A549 (cell line): ENCODE data around the gene DYSF. TPM values are rescaled to one million over a fixed set of nuclear protein-coding genes. Genes with fewer than 3 reads are reported as not detected.

Experiments
- ATAC-seq, 2 experiments: fragments of 200-7000 bp in 1 of 2; fragments of >200 bp in 1 of 2; cut with Nextera tagmentation in 1 of 2; cut with Tn5 transposase in 1 of 2; 3 replicates each; pipeline versions ENCODE4 v1.8.0 to v1.9.1; 2018 to 2020; ENCODE audit warnings: mild to moderate bottlenecking in 1 of 2, moderate library complexity in 1 of 2
- CTCF ChIA-PET: fragments of 300-600 bp; sonication (Branson Sonifier 250); formaldehyde crosslinking; extraction: SDS; loops from one replicate; lab custom pipeline; 2021; ENCODE audit warnings: antibody characterized with exemption, inconsistent platforms; lab: Yijun Ruan, JAX
- POLR2A ChIA-PET: fragments of 350-600 bp; formaldehyde crosslinking; extraction: SDS; loops from one replicate; lab custom pipeline; 2021; ENCODE audit warnings: antibody characterized with exemption, inconsistent platforms; lab: Yijun Ruan, JAX
- DNase-seq, 2 experiments: peaks; one replicate each; pipeline versions ENCODE4 v3.0.0 to v3.0.0-alpha.2; 2011 to 2016; ENCODE audit warnings: low read depth in 1 of 2, low spot score in 1 of 2
- FAIRE-seq: peaks from 2 replicates; lab custom pipeline; 2011; peaks lifted over from hg19 to GRCh38; lab: Jason Lieb, UNC
- H3K27ac ChIP-seq, 2 experiments: fragments of >200 bp; sonication (Bioruptor Twin); formaldehyde crosslinking; 3 replicates each; pipeline ENCODE4 v1.5.1; 2016 to 2017
- H3K4me1 ChIP-seq: fragments of >200 bp; sonication (Bioruptor Twin); formaldehyde crosslinking; 3 replicates; pipeline ENCODE4 v1.6.1; 2016
- H3K4me2 ChIP-seq: fragments of >200 bp; sonication (Bioruptor Twin); formaldehyde crosslinking; 3 replicates; pipeline ENCODE4 v1.6.1; 2016
- H3K4me3 ChIP-seq: fragments of >200 bp; sonication (Bioruptor Twin); formaldehyde crosslinking; 3 replicates; pipeline ENCODE4 v1.5.1; 2016
- H3K9me3 ChIP-seq: fragments of >200 bp; sonication (Bioruptor Twin); formaldehyde crosslinking; 3 replicates; pipeline ENCODE4 v1.6.1; 2016
- BHLHE40 ChIP-seq: IDR thresholded peaks from 2 replicates; pipeline ENCODE4 v1.6.1; 2012; ENCODE audit warnings: low read depth, low read length, inconsistent platforms
- CEBPB ChIP-seq, 2 experiments: fragments of >200 bp in 1 of 2; sonication (Bioruptor Twin) in 1 of 2; formaldehyde crosslinking in 1 of 2; IDR thresholded peaks; 2 replicates each; pipeline ENCODE4 v1.6.1; 2012 to 2016
- CHD2 ChIP-seq: fragments of 150-350 bp; IDR thresholded peaks from 2 replicates; pipeline ENCODE4 v1.6.1; 2014; ENCODE audit warnings: low read length; ENCODE audit not compliant: partially characterized antibody
- CHD4 ChIP-seq: fragments of 200-600 bp; sonication (generic); IDR thresholded peaks from 2 replicates; pipeline ENCODE4 v1.6.1; 2016; ENCODE audit warnings: antibody characterized with exemption, mild to moderate bottlenecking, borderline replicate concordance
- EHMT2 ChIP-seq: fragments of 200-600 bp; sonication (generic); IDR thresholded peaks from 2 replicates; pipeline ENCODE4 v1.6.1; 2016; ENCODE audit warnings: antibody characterized with exemption, low read depth, mild to moderate bottlenecking, moderate library complexity
- ESRRA ChIP-seq: fragments of 150-350 bp; IDR thresholded peaks from 2 replicates; pipeline ENCODE4 v1.6.1; 2014; ENCODE audit warnings: mild to moderate bottlenecking, low read length, borderline replicate concordance
- FOSB ChIP-seq: fragments of 250-450 bp; sonication (Bioruptor Pico); IDR thresholded peaks from 2 replicates; pipeline ENCODE4 v1.5.0; 2020; ENCODE audit warnings: mild to moderate bottlenecking, moderate library complexity
- FOSL2 ChIP-seq, 2 experiments: fragments of 450-650 bp in 1 of 2; fragments of >200 bp in 1 of 2; sonication (Bioruptor Twin) in 1 of 2; formaldehyde crosslinking; IDR thresholded peaks; 2 replicates each; pipeline versions ENCODE4 v1.5.0 to v1.6.1; 2016 to 2020; ENCODE audit warnings: mild to moderate bottlenecking in 1 of 2, moderate library complexity in 1 of 2
- FOXS1 ChIP-seq: fragments of 250-450 bp; sonication (Bioruptor Pico); IDR thresholded peaks from 2 replicates; pipeline ENCODE4 v1.5.0; 2020; ENCODE audit warnings: mild to moderate bottlenecking, moderate library complexity
- GATA3 ChIP-seq: IDR thresholded peaks from 2 replicates; pipeline ENCODE4 v1.6.1; 2012; ENCODE audit warnings: borderline replicate concordance
- HOXB13 ChIP-seq: fragments of 250-450 bp; sonication (Bioruptor Pico); IDR thresholded peaks from 2 replicates; pipeline ENCODE4 v1.5.0; 2020; ENCODE audit warnings: low read depth, mild to moderate bottlenecking, moderate library complexity
- HOXB5 ChIP-seq: fragments of 250-450 bp; sonication (Bioruptor Pico); IDR thresholded peaks from 2 replicates; pipeline ENCODE4 v1.5.0; 2020; ENCODE audit warnings: mild to moderate bottlenecking, moderate library complexity
- MAZ ChIP-seq: fragments of 150-350 bp; IDR thresholded peaks from 2 replicates; pipeline ENCODE4 v1.6.1; 2014; ENCODE audit warnings: antibody characterized with exemption, low read depth, low read length, borderline replicate concordance
- NFE2L2 ChIP-seq: fragments of 150-350 bp; conservative IDR thresholded peaks from 2 replicates; pipeline ENCODE4 v1.6.1; 2014; ENCODE audit warnings: low read length
- POLR2AphosphoS2 ChIP-seq: conservative IDR thresholded peaks from 2 replicates; pipeline ENCODE4 v1.6.1; 2012; ENCODE audit warnings: low read length, improper control_type of control experiment, inconsistent platforms
- RCOR1 ChIP-seq: fragments of 150-350 bp; IDR thresholded peaks from 2 replicates; pipeline ENCODE4 v1.6.1; 2014; ENCODE audit warnings: antibody characterized with exemption, low read length, low read depth
- SMC3 ChIP-seq: fragments of >200 bp; sonication (Bioruptor Twin); formaldehyde crosslinking; IDR thresholded peaks from 3 replicates; pipeline ENCODE4 v1.6.1; 2018; ENCODE audit warnings: inconsistent platforms
- TP53 ChIP-seq: fragments of 250-450 bp; sonication (Bioruptor Pico); IDR thresholded peaks from 2 replicates; pipeline ENCODE4 v1.5.0; 2021; ENCODE audit warnings: mild to moderate bottlenecking, moderate library complexity
- WGBS: methylation state at CpG from one replicate; pipeline ENCODE4 v1.1.6; 2017; ENCODE audit errors: missing lambda C conversion rate; 5-methylcytosine and 5-hydroxymethylcytosine counted together
- polyA plus RNA-seq, 4 experiments: library from polyadenylated mRNA; depleted of rRNA in 3 of 4; stranded (reverse); fragments of >200 nt; fragmentation: RNase III in 1 of 4; extraction: RNeasy Plus Mini Kit Qiagen cat#74134 plus additional on column Dnase treatment in 1 of 4; gene quantifications; 2 replicates in 3 of 4; 3 replicates in 1 of 4; pipeline ENCODE4 v1.2.3, GENCODE V29; 2011 to 2017
- TF ChIP-seq, protein P1 (sequence below): fragments of 200-600 bp; sonication (generic); IDR thresholded peaks from 2 replicates; pipeline ENCODE4 v1.6.1; 2016; ENCODE audit warnings: antibody characterized with exemption, mild to moderate bottlenecking, moderate library complexity
- TF ChIP-seq, protein P2 (sequence below): fragments of >200 bp; sonication (Bioruptor Twin); formaldehyde crosslinking; IDR thresholded peaks from 3 replicates; pipeline ENCODE4 v1.5.1; 2016
- TF ChIP-seq, protein P3 (sequence below): fragments of >200 bp; sonication (Bioruptor Twin); formaldehyde crosslinking; IDR thresholded peaks from 3 replicates; pipeline ENCODE4 v1.6.1; 2016
- TF ChIP-seq, protein P4 (sequence below): fragments of 450-650 bp; IDR thresholded peaks from 2 replicates; pipeline ENCODE4 v1.6.1; 2014; ENCODE audit warnings: antibody characterized with exemption
- TF ChIP-seq, protein P5 (sequence below): fragments of >200 bp; sonication (Bioruptor Twin); formaldehyde crosslinking; IDR thresholded peaks from 2 replicates; pipeline ENCODE4 v1.6.1; 2016
- TF ChIP-seq, protein P6 (sequence below): IDR thresholded peaks from 2 replicates; pipeline ENCODE4 v1.6.1; 2012
- TF ChIP-seq, protein P7 (sequence below): fragments of 250-450 bp; sonication (Bioruptor Pico); IDR thresholded peaks from 2 replicates; pipeline ENCODE4 v1.5.0; 2021; ENCODE audit warnings: mild to moderate bottlenecking, moderate library complexity, borderline replicate concordance

The DYSF gene
- polyA plus RNA-seq, 2 of the 4 experiments (the other 2 are of a cell fraction), result 0.36 to 0.98 TPM

DNA sequence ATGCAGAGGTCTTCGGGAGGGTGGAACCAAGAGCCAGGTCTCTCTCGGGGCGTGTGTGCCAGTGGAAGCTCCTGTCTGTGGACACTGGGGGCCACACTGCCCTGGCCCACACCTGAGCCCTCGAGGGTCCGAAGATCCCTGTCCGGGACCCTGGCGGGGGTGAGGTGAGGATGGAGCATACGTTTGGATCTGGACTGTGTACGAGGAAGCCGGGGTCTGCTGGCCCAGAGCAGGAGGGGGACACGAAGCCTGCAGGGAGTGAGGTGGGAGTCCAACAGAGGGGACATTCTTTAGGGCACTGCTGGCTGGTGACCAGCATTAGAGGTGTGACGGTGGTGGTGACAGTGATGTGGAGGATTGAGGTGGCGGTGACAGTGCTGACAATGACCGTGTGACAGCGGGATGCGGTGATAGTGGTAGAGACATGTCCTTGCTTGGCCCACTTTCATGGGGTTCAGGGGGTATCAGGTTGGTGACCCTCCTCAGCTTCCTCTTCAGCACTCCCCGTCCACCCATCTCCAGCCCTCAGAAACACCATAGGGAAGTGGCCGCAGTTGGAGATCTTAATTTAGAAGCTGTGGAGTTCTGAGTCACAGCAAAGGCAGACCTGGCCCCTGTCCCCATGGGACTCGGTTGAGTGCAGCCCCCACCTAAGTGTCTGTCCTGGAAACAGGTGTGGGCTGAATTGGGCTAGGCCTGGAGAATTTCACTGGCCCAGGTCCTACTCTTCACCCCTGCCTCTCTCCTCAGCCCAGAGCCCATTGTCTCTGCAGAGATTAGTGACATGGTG lies 252.0 kb downstream of the DYSF start:
- TF ChIP-seq HOXB13 (CRISPR knock-in tag) (no peak), CHD2 (no peak), FOSL2 (IDR thresholded peaks at IDR 0.05) (no peak), FOSL2 (CRISPR knock-in tag; IDR thresholded peaks at IDR 0.05) (no peak), NFE2L2 (no peak), POLR2AphosphoS2 (no peak), FOSB (CRISPR knock-in tag) (no peak), ESRRA (no peak)
- TF ChIP-seq, protein P1, sequence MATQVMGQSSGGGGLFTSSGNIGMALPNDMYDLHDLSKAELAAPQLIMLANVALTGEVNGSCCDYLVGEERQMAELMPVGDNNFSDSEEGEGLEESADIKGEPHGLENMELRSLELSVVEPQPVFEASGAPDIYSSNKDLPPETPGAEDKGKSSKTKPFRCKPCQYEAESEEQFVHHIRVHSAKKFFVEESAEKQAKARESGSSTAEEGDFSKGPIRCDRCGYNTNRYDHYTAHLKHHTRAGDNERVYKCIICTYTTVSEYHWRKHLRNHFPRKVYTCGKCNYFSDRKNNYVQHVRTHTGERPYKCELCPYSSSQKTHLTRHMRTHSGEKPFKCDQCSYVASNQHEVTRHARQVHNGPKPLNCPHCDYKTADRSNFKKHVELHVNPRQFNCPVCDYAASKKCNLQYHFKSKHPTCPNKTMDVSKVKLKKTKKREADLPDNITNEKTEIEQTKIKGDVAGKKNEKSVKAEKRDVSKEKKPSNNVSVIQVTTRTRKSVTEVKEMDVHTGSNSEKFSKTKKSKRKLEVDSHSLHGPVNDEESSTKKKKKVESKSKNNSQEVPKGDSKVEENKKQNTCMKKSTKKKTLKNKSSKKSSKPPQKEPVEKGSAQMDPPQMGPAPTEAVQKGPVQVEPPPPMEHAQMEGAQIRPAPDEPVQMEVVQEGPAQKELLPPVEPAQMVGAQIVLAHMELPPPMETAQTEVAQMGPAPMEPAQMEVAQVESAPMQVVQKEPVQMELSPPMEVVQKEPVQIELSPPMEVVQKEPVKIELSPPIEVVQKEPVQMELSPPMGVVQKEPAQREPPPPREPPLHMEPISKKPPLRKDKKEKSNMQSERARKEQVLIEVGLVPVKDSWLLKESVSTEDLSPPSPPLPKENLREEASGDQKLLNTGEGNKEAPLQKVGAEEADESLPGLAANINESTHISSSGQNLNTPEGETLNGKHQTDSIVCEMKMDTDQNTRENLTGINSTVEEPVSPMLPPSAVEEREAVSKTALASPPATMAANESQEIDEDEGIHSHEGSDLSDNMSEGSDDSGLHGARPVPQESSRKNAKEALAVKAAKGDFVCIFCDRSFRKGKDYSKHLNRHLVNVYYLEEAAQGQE, result no peak
- TF ChIP-seq, protein P2, sequence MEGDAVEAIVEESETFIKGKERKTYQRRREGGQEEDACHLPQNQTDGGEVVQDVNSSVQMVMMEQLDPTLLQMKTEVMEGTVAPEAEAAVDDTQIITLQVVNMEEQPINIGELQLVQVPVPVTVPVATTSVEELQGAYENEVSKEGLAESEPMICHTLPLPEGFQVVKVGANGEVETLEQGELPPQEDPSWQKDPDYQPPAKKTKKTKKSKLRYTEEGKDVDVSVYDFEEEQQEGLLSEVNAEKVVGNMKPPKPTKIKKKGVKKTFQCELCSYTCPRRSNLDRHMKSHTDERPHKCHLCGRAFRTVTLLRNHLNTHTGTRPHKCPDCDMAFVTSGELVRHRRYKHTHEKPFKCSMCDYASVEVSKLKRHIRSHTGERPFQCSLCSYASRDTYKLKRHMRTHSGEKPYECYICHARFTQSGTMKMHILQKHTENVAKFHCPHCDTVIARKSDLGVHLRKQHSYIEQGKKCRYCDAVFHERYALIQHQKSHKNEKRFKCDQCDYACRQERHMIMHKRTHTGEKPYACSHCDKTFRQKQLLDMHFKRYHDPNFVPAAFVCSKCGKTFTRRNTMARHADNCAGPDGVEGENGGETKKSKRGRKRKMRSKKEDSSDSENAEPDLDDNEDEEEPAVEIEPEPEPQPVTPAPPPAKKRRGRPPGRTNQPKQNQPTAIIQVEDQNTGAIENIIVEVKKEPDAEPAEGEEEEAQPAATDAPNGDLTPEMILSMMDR, result no peak
- TF ChIP-seq, protein P3, sequence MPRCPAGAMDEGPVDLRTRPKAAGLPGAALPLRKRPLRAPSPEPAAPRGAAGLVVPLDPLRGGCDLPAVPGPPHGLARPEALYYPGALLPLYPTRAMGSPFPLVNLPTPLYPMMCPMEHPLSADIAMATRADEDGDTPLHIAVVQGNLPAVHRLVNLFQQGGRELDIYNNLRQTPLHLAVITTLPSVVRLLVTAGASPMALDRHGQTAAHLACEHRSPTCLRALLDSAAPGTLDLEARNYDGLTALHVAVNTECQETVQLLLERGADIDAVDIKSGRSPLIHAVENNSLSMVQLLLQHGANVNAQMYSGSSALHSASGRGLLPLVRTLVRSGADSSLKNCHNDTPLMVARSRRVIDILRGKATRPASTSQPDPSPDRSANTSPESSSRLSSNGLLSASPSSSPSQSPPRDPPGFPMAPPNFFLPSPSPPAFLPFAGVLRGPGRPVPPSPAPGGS, result no peak
- WGBS, result 71% methylated on average over 19 of the region's 19 CpGs
- no peak overlapping the region for H3K4me3 ChIP-seq
- no peaks in the 10 kb centered on the region for H3K4me1 ChIP-seq
- POLR2A ChIA-PET, result no interaction called here
- CTCF ChIA-PET, result interaction anchor here (0.7 to 3.2 kb wide), 5 partner anchors 10 to 81 kb away, joined by 3 to 11 read pairs (median 4); no protein-coding TSS in a partner anchor
- no peak overlapping the region for H3K27ac ChIP-seq
- FAIRE-seq, result no peak
- H3K4me2 ChIP-seq, result no peak overlapping the region
- no peaks in the 10 kb centered on the region for H3K9me3 ChIP-seq
- DNase-seq, result no peak
- ATAC-seq, result no peak

DNA sequence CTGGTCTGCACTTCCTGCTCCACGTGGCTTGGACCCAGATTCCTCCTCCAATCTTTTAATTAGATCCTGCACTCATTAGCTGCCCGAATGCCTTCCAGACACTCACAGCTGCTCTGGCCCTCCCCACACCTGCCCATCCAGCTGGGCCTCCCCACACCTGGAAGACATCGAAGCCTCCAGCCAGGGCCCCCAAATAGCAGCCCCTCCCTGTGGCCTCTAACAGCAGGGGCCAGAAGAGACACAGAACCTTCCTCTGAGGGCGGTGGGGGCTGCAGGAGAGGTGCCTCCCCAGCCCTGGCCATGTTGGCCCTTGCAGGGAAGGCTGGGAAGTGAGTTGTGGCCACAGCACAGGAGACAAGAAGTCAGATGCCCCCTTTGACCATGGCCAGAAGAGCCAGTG lies 252.8 kb downstream of the DYSF start:
- H3K4me1 ChIP-seq, result 0 out of 3 replicates have a peak, but pooled peaks cover 5% of the 10 kb centered on the region
- no peak overlapping the region for H3K4me3 ChIP-seq
- H3K4me2 ChIP-seq, result no peak overlapping the region
- CTCF ChIA-PET, result interaction anchor here (0.7 to 1.3 kb wide), 2 partner anchors 10 to 14 kb away, joined by 3 to 4 read pairs; no protein-coding TSS in a partner anchor
- POLR2A ChIA-PET, result no interaction called here
- H3K9me3 ChIP-seq, result no peaks in the 10 kb centered on the region
- ATAC-seq (no peak), FAIRE-seq (no peak), DNase-seq (no peak)
- 23% methylated on average over 4 of the region's 4 CpGs for WGBS
- no peak overlapping the region for H3K27ac ChIP-seq
- TF ChIP-seq FOXS1 (CRISPR knock-in tag), result no peak
- no peak for TF ChIP-seq RCOR1
- TF ChIP-seq EHMT2, result no peak
- no peak for TF ChIP-seq GATA3
- TF ChIP-seq MAZ, result no peak
- TF ChIP-seq, protein P4, sequence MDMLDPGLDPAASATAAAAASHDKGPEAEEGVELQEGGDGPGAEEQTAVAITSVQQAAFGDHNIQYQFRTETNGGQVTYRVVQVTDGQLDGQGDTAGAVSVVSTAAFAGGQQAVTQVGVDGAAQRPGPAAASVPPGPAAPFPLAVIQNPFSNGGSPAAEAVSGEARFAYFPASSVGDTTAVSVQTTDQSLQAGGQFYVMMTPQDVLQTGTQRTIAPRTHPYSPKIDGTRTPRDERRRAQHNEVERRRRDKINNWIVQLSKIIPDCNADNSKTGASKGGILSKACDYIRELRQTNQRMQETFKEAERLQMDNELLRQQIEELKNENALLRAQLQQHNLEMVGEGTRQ, result no peak
- TF ChIP-seq, protein P5, sequence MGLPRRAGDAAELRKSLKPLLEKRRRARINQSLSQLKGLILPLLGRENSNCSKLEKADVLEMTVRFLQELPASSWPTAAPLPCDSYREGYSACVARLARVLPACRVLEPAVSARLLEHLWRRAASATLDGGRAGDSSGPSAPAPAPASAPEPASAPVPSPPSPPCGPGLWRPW, result no peak
- TF ChIP-seq, protein P6, sequence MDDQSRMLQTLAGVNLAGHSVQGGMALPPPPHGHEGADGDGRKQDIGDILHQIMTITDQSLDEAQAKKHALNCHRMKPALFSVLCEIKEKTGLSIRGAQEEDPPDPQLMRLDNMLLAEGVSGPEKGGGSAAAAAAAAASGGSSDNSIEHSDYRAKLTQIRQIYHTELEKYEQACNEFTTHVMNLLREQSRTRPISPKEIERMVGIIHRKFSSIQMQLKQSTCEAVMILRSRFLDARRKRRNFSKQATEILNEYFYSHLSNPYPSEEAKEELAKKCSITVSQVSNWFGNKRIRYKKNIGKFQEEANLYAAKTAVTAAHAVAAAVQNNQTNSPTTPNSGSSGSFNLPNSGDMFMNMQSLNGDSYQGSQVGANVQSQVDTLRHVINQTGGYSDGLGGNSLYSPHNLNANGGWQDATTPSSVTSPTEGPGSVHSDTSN, result no peak
- TF ChIP-seq TP53 (CRISPR knock-in tag), result no peak
- TF ChIP-seq HOXB5, result no peak
- TF ChIP-seq BHLHE40, result no peak
- TF ChIP-seq CEBPB (IDR thresholded peaks at IDR 0.05), result no peak
- TF ChIP-seq FOSL2 (IDR thresholded peaks at IDR 0.05), result no peak
- TF ChIP-seq FOSL2 (CRISPR knock-in tag; IDR thresholded peaks at IDR 0.05), result no peak
- TF ChIP-seq CHD4, result no peak
- no peak for TF ChIP-seq SMC3
- TF ChIP-seq, protein P7, sequence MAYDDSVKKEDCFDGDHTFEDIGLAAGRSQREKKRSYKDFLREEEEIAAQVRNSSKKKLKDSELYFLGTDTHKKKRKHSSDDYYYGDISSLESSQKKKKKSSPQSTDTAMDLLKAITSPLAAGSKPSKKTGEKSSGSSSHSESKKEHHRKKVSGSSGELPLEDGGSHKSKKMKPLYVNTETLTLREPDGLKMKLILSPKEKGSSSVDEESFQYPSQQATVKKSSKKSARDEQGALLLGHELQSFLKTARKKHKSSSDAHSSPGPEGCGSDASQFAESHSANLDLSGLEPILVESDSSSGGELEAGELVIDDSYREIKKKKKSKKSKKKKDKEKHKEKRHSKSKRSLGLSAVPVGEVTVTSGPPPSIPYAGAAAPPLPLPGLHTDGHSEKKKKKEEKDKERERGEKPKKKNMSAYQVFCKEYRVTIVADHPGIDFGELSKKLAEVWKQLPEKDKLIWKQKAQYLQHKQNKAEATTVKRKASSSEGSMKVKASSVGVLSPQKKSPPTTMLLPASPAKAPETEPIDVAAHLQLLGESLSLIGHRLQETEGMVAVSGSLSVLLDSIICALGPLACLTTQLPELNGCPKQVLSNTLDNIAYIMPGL (CRISPR knock-in tag), result no peak
